Activated CD8-positive, alpha-beta T cell treated with anti-CD3 and anti-CD28 coated beads for 36 hours (primary cell): ENCODE results near the gene NBAS. TPM values are rescaled to one million over a fixed set of nuclear protein-coding genes. Genes with fewer than 3 reads are reported as not detected.

ENCODE experiments used
- ATAC-seq: fragments of 200-7000 bp; cut with Tn5 transposase; one replicate; pipeline ENCODE4 v1.10.0; 2021; ENCODE audit warnings: mild to moderate bottlenecking, moderate library complexity
- CTCF ChIA-PET: fragments of 350-600 bp; sonication (Branson Sonifier 250); formaldehyde crosslinking; loops from one replicate; lab custom pipeline; 2021; ENCODE audit warnings: antibody characterized with exemption; lab: Charles Lee
- POLR2A ChIA-PET: fragments of 350-600 bp; sonication (Branson Sonifier 250); formaldehyde crosslinking; loops from one replicate; lab custom pipeline; 2021; ENCODE audit warnings: antibody characterized with exemption; lab: Charles Lee
- DNase-seq: peaks from one replicate; pipeline ENCODE4 v3.0.0-alpha.2; 2020
- H3K27ac Mint-ChIP-seq: one replicate; pipeline ENCODE4 v1.8.0; 2021; ENCODE audit warnings: mild to moderate bottlenecking, mixed read lengths
- H3K27me3 Mint-ChIP-seq: one replicate; pipeline ENCODE4 v1.8.0; 2021; ENCODE audit warnings: mixed read lengths
- H3K36me3 Mint-ChIP-seq: one replicate; pipeline ENCODE4 v1.8.0; 2021; ENCODE audit warnings: low read depth, mixed read lengths
- H3K4me1 Mint-ChIP-seq: one replicate; pipeline ENCODE4 v1.8.0; 2021; ENCODE audit warnings: low read depth, mixed read lengths
- H3K4me3 Mint-ChIP-seq: one replicate; pipeline ENCODE4 v1.8.0; 2021; ENCODE audit warnings: mild to moderate bottlenecking, moderate library complexity, mixed read lengths
- H3K9me3 Mint-ChIP-seq: one replicate; pipeline ENCODE4 v1.8.0; 2021; ENCODE audit warnings: mixed read lengths
- intact Hi-C: fragments of 100-400 bp; cut with micrococcal nuclease; formaldehyde crosslinking; loops from one replicate; pipeline ENCODE4 v1.10.0; 2022
- total RNA-seq, 2 experiments: library from RNA; stranded (reverse); gene quantifications; one replicate each; pipeline ENCODE4 v1.2.3, GENCODE V29; 2021
- TF ChIP-seq, protein P1 (sequence below): fragments of 200-600 bp; IDR thresholded peaks from one replicate; pipeline ENCODE4 v1.8.0; 2022; ENCODE audit warnings: antibody characterized with exemption, mild to moderate bottlenecking

Gene NBAS
- total RNA-seq, 2 experiments from 2014 or later, result 40.9 to 41.9 TPM

DNA sequence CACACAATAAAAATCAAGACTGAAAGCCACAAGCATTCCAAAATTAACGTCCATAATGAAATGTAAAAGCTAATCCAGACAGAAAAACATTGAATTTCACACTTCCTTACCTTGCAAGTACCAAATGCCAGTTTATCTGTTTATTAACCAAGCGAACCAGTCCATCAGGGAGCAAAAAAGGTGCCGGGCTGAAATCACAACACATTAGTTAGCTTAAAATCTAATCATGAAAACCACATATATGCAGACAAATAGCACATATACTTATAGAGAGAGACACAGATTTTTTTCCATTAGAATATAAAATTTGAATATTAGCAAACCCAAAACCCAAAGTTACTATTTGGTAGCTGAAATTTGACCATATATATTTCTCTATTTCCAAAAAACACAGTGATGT, 7.2 kb downstream of the NBAS start:
- intact Hi-C loops, result no loop called here
- TF ChIP-seq, protein P1, sequence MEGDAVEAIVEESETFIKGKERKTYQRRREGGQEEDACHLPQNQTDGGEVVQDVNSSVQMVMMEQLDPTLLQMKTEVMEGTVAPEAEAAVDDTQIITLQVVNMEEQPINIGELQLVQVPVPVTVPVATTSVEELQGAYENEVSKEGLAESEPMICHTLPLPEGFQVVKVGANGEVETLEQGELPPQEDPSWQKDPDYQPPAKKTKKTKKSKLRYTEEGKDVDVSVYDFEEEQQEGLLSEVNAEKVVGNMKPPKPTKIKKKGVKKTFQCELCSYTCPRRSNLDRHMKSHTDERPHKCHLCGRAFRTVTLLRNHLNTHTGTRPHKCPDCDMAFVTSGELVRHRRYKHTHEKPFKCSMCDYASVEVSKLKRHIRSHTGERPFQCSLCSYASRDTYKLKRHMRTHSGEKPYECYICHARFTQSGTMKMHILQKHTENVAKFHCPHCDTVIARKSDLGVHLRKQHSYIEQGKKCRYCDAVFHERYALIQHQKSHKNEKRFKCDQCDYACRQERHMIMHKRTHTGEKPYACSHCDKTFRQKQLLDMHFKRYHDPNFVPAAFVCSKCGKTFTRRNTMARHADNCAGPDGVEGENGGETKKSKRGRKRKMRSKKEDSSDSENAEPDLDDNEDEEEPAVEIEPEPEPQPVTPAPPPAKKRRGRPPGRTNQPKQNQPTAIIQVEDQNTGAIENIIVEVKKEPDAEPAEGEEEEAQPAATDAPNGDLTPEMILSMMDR, result no peak
- Mint-ChIP-seq H3K9me3 (no peaks in the 10 kb centered on the region), H3K4me3 (no peak overlapping the region), H3K36me3 (peaks cover 21% of the 10 kb centered on the region), H3K4me1 (peaks cover 12% of the 10 kb centered on the region), H3K27me3 (no peaks in the 10 kb centered on the region), H3K27ac (no peak overlapping the region)
- POLR2A ChIA-PET, result no interaction called here
- DNase-seq (no peak), ATAC-seq (no peak)
- CTCF ChIA-PET, result interaction anchor here (0.7 to 2.9 kb wide), 2 partner anchors 23 to 25 kb away, joined by 3 to 13 read pairs; no protein-coding TSS in a partner anchor

DNA sequence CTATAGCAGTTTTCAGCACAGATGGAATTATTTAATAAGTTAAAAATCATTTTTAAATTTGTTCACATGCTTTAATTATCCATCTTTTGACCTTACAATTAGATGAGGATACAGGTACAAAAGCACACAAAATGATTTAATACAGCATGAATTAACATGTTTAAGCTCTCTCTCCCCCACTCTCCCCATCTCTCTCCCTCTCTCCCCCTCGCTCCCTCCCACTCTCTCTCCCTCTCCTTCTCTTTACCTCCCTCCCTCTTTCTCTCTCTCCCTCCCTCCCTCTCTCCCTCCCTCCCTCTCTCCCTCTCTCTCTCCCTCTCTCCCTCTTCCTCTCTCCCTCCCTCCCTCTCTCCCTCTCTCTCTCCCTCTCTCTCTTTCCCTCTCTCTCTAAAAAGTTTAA, 7.6 kb downstream of the NBAS start:
- no peak overlapping the region for H3K4me3 Mint-ChIP-seq
- TF ChIP-seq, protein P1, result no peak
- H3K9me3 Mint-ChIP-seq, result no peaks in the 10 kb centered on the region
- POLR2A ChIA-PET, result interaction anchor here (0.6 kb wide), 1 partner anchor 8 kb away, joined by 3 read pairs; the partner anchor contains the start of gene NBAS
- intact Hi-C loops, result no loop called here
- H3K27me3 Mint-ChIP-seq, result no peaks in the 10 kb centered on the region
- peaks cover 21% of the 10 kb centered on the region for H3K36me3 Mint-ChIP-seq
- CTCF ChIA-PET, result interaction anchor here (0.7 to 2.9 kb wide), 3 partner anchors 10 to 26 kb away, joined by 3 to 13 read pairs (median 3); no protein-coding TSS in a partner anchor
- ATAC-seq, result no peak
- no peak for DNase-seq
- H3K4me1 Mint-ChIP-seq, result peaks cover 10% of the 10 kb centered on the region
- H3K27ac Mint-ChIP-seq, result no peak overlapping the region

- Mint-ChIP-seq H3K4me1 (no peaks in the 10 kb centered on the region), H3K9me3 (no peaks in the 10 kb centered on the region), H3K27ac (no peak overlapping the region), H3K36me3 (peaks cover 17% of the 10 kb centered on the region), H3K27me3 (no peaks in the 10 kb centered on the region), H3K4me3 (no peak overlapping the region)
- intact Hi-C loops, result no loop called here
- TF ChIP-seq, protein P1, result no peak
- no peak for DNase-seq
- POLR2A ChIA-PET, result no interaction called here
- ATAC-seq, result no peak
- CTCF ChIA-PET, result no interaction called here
Measured at GRCh38 chr2:15548974-15549373, 12.2 kb downstream of the NBAS start.

DNA sequence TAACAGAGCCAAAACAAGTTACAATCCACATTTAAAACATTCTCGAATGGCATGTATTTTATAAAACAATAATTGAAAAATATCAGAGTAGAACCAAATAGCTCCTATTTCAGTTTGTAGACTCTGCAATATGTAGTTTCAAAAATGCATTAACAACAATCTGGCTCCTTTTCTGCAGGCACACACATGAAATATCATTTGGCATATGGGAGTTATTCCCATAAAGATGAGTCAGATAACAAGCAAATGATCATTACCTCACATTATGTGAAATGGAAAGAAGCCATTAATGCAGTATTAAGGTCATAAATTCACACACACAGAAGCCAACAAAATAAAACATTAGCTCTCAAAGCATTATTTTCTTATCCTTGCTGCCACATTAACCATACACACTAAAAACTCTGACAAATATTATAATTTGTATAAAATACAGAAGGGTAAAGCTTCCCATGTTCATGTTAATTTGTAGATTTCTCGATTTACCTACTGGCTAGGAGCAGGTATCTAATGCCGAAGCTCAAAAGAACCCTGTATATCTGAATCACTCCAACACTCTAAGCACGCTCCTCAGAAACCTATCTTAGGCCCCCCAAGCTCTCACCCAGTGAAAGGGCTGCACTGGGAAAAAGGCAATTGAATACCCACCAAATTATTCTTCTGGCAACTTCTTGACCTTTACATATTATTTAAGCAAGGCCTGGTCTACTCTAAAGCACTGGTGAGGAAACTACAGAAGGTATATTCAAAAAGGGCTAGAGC, 13.8 kb downstream of the NBAS start:
- no peaks in the 10 kb centered on the region for H3K4me1 Mint-ChIP-seq
- H3K9me3 Mint-ChIP-seq, result no peaks in the 10 kb centered on the region
- H3K27me3 Mint-ChIP-seq, result no peaks in the 10 kb centered on the region
- ChIA-PET POLR2A (interaction anchor here (3.3 kb wide), 1 partner anchor 14 kb away, joined by 11 read pairs; the partner anchor contains the start of gene NBAS), CTCF (interaction anchor here (1.2 to 2.6 kb wide), 10 partner anchors 10 to 51 kb away, joined by 4 to 19 read pairs (median 6); partner anchors contain the start of genes DDX1 and NBAS)
- no peak overlapping the region for H3K27ac Mint-ChIP-seq
- no peak for ATAC-seq
- TF ChIP-seq, protein P1, result no peak
- DNase-seq, result no peak
- H3K4me3 Mint-ChIP-seq, result no peak overlapping the region
- intact Hi-C loops, result no loop called here
- H3K36me3 Mint-ChIP-seq, result peaks cover 10% of the 10 kb centered on the region
